Activated CD8-positive, alpha-beta memory T cell treated with anti-CD3 and anti-CD28 coated beads, Interleukin-2, amount 50 U/mL, for 24 hours (primary cell): Measurements from ENCODE around the gene YJEFN3.

ENCODE experiments used
- DNase-seq: peaks from one replicate; pipeline ENCODE4 v3.0.0-alpha.2; 2020; ENCODE audit errors: extremely low read depth

Gene YJEFN3

DNA sequence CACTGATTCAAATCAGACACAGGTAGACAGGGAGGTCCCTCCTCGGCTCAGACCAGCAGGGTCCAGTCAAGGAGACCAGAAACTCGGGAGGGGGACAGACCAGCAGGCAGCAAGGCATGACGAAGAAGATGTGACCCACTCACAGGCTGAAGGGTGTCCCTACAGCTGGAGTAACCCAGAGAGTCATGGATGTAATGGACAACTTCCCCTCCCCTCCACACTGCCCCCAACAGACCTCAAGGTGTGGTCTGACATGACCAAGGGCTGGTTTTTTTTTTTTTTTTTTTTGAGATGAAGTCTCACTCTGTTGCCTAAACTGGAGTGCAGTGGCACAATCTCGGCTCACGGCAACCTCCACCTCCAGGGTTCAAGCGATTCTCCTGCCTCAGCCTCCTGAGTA, 55.6 kb downstream of the YJEFN3 start:
- DNase-seq: no peak
